Fibroblast of lung (primary cell): ENCODE measurements around the gene ABRAXAS1.

Experiments
- EZH2 ChIP-seq: IDR thresholded peaks from 2 replicates; pipeline ENCODE4 v1.5.1; 2012; ENCODE audit warnings: low read length, control low read depth, mild to moderate bottlenecking; ENCODE audit errors: missing control alignments
- TF ChIP-seq, protein P1 (sequence below), 2 donors: IDR thresholded peaks in 1 of 2; conservative IDR thresholded peaks in 1 of 2; 1 replicate in 1 of 2; 2 replicates in 1 of 2; pipeline ENCODE4 v1.5.1; 2011 to 2012; ENCODE audit warnings: low read length in 2 of 2, control low read depth in 1 of 2, inconsistent platforms in 1 of 2, low read depth in 1 of 2, mild to moderate bottlenecking in 1 of 2

DNA sequence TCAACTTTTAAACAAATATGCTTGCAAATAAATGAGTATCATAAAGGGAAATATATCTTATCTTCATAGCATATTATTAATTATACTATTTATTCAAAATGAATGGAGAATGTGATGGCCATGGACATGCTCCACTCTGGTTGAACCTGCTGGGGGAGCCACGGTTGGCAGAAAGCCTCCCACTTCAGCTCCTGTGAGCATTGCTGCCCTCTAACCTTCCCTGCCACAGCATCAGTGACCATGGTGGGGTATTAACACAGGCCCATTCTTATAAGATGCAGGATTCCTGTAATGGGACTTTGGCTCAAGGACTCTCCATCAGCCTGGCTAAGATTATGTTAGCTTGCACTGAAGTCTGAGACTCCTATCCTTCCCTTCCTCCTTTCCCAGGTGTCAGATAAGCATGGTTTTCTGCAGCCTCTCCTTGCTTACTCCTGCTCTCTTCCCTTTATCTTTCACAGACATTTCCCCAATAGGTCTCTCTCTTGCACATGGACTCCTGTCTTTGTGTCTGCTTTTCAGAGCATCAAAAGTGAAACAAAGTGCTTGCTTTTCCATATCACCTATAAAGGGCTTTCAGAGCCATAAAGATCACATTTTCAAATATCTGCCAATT, 4.9 kb upstream of the ABRAXAS1 start:
- TF ChIP-seq, protein P1, sequence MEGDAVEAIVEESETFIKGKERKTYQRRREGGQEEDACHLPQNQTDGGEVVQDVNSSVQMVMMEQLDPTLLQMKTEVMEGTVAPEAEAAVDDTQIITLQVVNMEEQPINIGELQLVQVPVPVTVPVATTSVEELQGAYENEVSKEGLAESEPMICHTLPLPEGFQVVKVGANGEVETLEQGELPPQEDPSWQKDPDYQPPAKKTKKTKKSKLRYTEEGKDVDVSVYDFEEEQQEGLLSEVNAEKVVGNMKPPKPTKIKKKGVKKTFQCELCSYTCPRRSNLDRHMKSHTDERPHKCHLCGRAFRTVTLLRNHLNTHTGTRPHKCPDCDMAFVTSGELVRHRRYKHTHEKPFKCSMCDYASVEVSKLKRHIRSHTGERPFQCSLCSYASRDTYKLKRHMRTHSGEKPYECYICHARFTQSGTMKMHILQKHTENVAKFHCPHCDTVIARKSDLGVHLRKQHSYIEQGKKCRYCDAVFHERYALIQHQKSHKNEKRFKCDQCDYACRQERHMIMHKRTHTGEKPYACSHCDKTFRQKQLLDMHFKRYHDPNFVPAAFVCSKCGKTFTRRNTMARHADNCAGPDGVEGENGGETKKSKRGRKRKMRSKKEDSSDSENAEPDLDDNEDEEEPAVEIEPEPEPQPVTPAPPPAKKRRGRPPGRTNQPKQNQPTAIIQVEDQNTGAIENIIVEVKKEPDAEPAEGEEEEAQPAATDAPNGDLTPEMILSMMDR (conservative IDR thresholded peaks at IDR 0.05 in 1 of 2, IDR thresholded peaks at IDR 0.05 in 1 of 2; ENCODE audit: low read depth in 1 of 2, low read length in 2 of 2): no peak
- no peak for TF ChIP-seq EZH2
